Kidney (tissue), 14 donors: ENCODE results near the gene LMO3. TPM values are rescaled to one million over a fixed set of nuclear protein-coding genes. Genes with fewer than 3 reads are reported as not detected.

Source experiments
- DNase-seq, 5 donors: peaks; one replicate each; pipeline ENCODE4 v3.0.0-alpha.2; 2013 to 2020
- FAIRE-seq: peaks from 2 replicates; lab custom pipeline; 2012; peaks lifted over from hg19 to GRCh38; lab: Jason Lieb, UNC
- H3K27ac ChIP-seq, 2 donors: one replicate each; pipeline ENCODE4 v1.7.0; 2013; ENCODE audit warnings: low read depth in 2 of 2, low read length in 2 of 2, inconsistent platforms in 1 of 2
- H3K27me3 ChIP-seq: one replicate; pipeline ENCODE4 v1.7.1; 2013; ENCODE audit warnings: low read length, inconsistent platforms; ENCODE audit not compliant: control insufficient read depth, insufficient read depth
- H3K36me3 ChIP-seq, 3 donors: one replicate each; pipeline versions ENCODE4 v1.7.0 to v1.7.1; 2013; ENCODE audit warnings: low read length in 3 of 3, control low read depth in 1 of 3, inconsistent platforms in 1 of 3; ENCODE audit not compliant: insufficient read depth in 3 of 3, control insufficient read depth in 2 of 3
- H3K4me1 ChIP-seq, 3 donors: one replicate each; pipeline versions ENCODE4 v1.7.0 to v1.7.1; 2013; ENCODE audit warnings: low read length in 3 of 3, inconsistent platforms in 1 of 3, low read depth in 1 of 3; ENCODE audit not compliant: control insufficient read depth in 2 of 3, insufficient read depth in 2 of 3
- H3K4me3 ChIP-seq, 3 donors: one replicate each; pipeline versions ENCODE4 v1.7.0 to v1.8.1; 2013; ENCODE audit warnings: low read length in 3 of 3, control low read depth in 1 of 3, inconsistent platforms in 1 of 3
- H3K9ac ChIP-seq, 3 donors: one replicate each; pipeline versions ENCODE4 v1.7.0 to v1.7.1; 2013; ENCODE audit warnings: low read length in 3 of 3, control low read depth in 1 of 3, inconsistent platforms in 1 of 3
- H3K9me3 ChIP-seq, 3 donors: one replicate each; pipeline versions ENCODE4 v1.7.0 to v1.7.1; 2013; ENCODE audit warnings: low read length in 3 of 3, control low read depth in 1 of 3, inconsistent platforms in 1 of 3; ENCODE audit not compliant: control insufficient read depth in 2 of 3, insufficient read depth in 1 of 3
- intact Hi-C: fragments of 100-400 bp; cut with DNase I; formaldehyde crosslinking; loops from one replicate; pipeline ENCODE4 v1.11.1; 2022
- polyA plus RNA-seq: library from polyadenylated mRNA; stranded (reverse); fragments of 350-450 nt; fragmentation: Illumina TruSeq; extraction: RNeasy Lipid Tissue Mini Kit (QIAGEN cat#74804); gene quantifications from one replicate; pipeline ENCODE4 v1.2.3, GENCODE V29; 2014; ENCODE audit warnings: low read depth, low replicate concordance; ENCODE audit not compliant: insufficient read depth
- total RNA-seq: library from RNA; stranded (reverse); fragmentation: NEBNext Ultra II Directional; extraction: Animal tissue kit (Norgen Biotek cat#: 25700); gene quantifications from one replicate; pipeline ENCODE4 v1.2.1, GENCODE V29; 2021
- TF ChIP-seq, protein P1 (sequence below): IDR thresholded peaks from 3 replicates; pipeline ENCODE4 v1.5.1; 2012; ENCODE audit warnings: mild to moderate bottlenecking, moderate library complexity, borderline replicate concordance; ENCODE audit not compliant: insufficient read depth; ENCODE audit errors: extremely low read depth
- donor health status: control.
- donor health status: control.
- donor health status: control.
- donor health status: control.
- donor health status: control.
- donor health status: DM: yes; HTN: yes; CAD: no.
- donor health status: Normal renal cell carcinoma (clear cell type).

Gene LMO3
- total and polyA plus RNA-seq, 2 donors from 2014 or later: 3.7 to 4.6 TPM

DNA sequence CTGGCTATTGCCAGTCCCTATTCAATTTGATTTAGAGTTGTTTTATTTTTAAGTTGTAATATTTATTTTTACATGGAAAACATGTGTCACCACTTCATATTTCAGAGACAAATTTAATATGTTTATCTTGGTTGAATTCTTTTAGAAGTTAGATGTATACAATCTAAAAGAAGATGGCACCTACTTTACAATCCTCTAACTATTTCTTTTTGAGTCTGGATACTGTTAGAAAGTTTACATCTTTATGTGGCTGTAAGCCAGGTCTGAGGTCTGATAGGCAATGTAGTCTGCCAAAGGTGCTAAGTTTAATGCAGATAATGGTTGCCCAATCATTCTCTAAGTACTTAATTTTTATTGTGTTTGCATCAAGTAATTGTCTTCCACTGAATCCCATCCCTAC is 7.2 kb upstream of the LMO3 start:
- Histone ChIP-seq H3K27ac (no peak overlapping the region), H3K36me3 (no peaks in the 10 kb centered on the region), H3K4me3 (no peak overlapping the region), H3K4me1 (peaks cover 0 to 3% (median 0%) of the 10 kb centered on the region in 3 donors), H3K9me3 (no peaks in the 10 kb centered on the region), H3K9ac (no peak overlapping the region), H3K27me3 (peaks cover 26% of the 10 kb centered on the region)
- intact Hi-C loops: no loop called here
- DNase-seq: no peak
- TF ChIP-seq, protein P1, sequence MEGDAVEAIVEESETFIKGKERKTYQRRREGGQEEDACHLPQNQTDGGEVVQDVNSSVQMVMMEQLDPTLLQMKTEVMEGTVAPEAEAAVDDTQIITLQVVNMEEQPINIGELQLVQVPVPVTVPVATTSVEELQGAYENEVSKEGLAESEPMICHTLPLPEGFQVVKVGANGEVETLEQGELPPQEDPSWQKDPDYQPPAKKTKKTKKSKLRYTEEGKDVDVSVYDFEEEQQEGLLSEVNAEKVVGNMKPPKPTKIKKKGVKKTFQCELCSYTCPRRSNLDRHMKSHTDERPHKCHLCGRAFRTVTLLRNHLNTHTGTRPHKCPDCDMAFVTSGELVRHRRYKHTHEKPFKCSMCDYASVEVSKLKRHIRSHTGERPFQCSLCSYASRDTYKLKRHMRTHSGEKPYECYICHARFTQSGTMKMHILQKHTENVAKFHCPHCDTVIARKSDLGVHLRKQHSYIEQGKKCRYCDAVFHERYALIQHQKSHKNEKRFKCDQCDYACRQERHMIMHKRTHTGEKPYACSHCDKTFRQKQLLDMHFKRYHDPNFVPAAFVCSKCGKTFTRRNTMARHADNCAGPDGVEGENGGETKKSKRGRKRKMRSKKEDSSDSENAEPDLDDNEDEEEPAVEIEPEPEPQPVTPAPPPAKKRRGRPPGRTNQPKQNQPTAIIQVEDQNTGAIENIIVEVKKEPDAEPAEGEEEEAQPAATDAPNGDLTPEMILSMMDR: no peak
- no peak for FAIRE-seq

- Histone ChIP-seq H3K4me3 (no peak overlapping the region), H3K4me1 (peaks cover 0 to 3% (median 0%) of the 10 kb centered on the region in 3 donors), H3K9ac (no peak overlapping the region), H3K27me3 (peaks cover 30% of the 10 kb centered on the region), H3K27ac (no peak overlapping the region), H3K9me3 (no peaks in the 10 kb centered on the region), H3K36me3 (no peaks in the 10 kb centered on the region)
- TF ChIP-seq, protein P1: no peak
- FAIRE-seq: no peak
- intact Hi-C loops: no loop called here
- no peak for DNase-seq
Measured at GRCh38 chr12:16612647-16613046, 6.7 kb upstream of the LMO3 start.

GRCh38 chr12:16611146-16611545 is 5.2 kb upstream of the LMO3 start:
- H3K27me3 ChIP-seq: peaks cover 36% of the 10 kb centered on the region
- H3K4me1 ChIP-seq: peaks cover 0 to 6% (median 4%) of the 10 kb centered on the region in 3 donors
- no peaks in the 10 kb centered on the region for H3K36me3 ChIP-seq
- H3K9me3 ChIP-seq: no peaks in the 10 kb centered on the region
- FAIRE-seq: no peak
- H3K27ac ChIP-seq: no peak overlapping the region
- intact Hi-C loops: no loop called here
- no peak overlapping the region for H3K4me3 ChIP-seq
- DNase-seq: no peak
- no peak overlapping the region for H3K9ac ChIP-seq
- TF ChIP-seq, protein P1: no peak

- no peaks in the 10 kb centered on the region for H3K9me3 ChIP-seq
- FAIRE-seq (no peak), DNase-seq (no peak)
- no peaks in the 10 kb centered on the region for H3K36me3 ChIP-seq
- no peak overlapping the region for H3K4me3 ChIP-seq
- TF ChIP-seq, protein P1: no peak
- no peak overlapping the region for H3K9ac ChIP-seq
- intact Hi-C loops: no loop called here
- H3K27ac ChIP-seq: no peak overlapping the region
- peaks cover 38% of the 10 kb centered on the region for H3K27me3 ChIP-seq
- H3K4me1 ChIP-seq: peaks cover 0 to 6% (median 4%) of the 10 kb centered on the region in 3 donors
Measured at GRCh38 chr12:16610743-16611142, 4.8 kb upstream of the LMO3 start.
